GM19035 (cell line): ENCODE measurements around the gene LSM7.
A peak's percentile ranks its signal among the peaks of the same experiment; 100 is the strongest.

Experiments used
- ATAC-seq: cut with Tn5 transposase; IDR thresholded peaks from one replicate; pipeline ENCODE4 v1.9.1; 2021; ENCODE audit not compliant: unreplicated experiment

Gene LSM7

GRCh38 chr19:2328401-2329148 lies at the start of gene LSM7, which contains the start of gene SPPL2B:
Gene LSM7 (minus strand): TSS chr19:2328586. CDS start chr19:2328566, 20 bp downstream.
Gene SPPL2B (plus strand): TSS chr19:2328684. CDS start chr19:2328710, 26 bp downstream.
- peak; percentile 76 for ATAC-seq

- no peak for ATAC-seq
Observed at GRCh38 chr19:2376784-2377519, 48.6 kb upstream of the LSM7 start.

- ATAC-seq, result no peak
Observed at GRCh38 chr19:2375353-2376121, 47.2 kb upstream of the LSM7 start.

GRCh38 chr19:2374808-2375207 lies 46.4 kb upstream of the LSM7 start:
- ATAC-seq, result no peak

GRCh38 chr19:2372076-2372612 lies 43.8 kb upstream of the LSM7 start:
- ATAC-seq, result no peak

GRCh38 chr19:2371656-2372055 lies 43.3 kb upstream of the LSM7 start:
- no peak for ATAC-seq

- no peak for ATAC-seq
Observed at GRCh38 chr19:2365201-2365970, 37.0 kb upstream of the LSM7 start.

- ATAC-seq, result no peak
Observed at GRCh38 chr19:2363419-2363818, 35.0 kb upstream of the LSM7 start.

- no peak for ATAC-seq
Observed at GRCh38 chr19:2362970-2363300, 34.5 kb upstream of the LSM7 start.

GRCh38 chr19:2362046-2362969 lies 33.9 kb upstream of the LSM7 start:
- ATAC-seq, result no peak

GRCh38 chr19:2361246-2362045 lies 33.1 kb upstream of the LSM7 start:
- no peak for ATAC-seq

GRCh38 chr19:2360833-2361232 lies 32.4 kb upstream of the LSM7 start:
- ATAC-seq, result no peak

GRCh38 chr19:2359992-2360685 lies 31.8 kb upstream of the LSM7 start, which contains the start of gene TMPRSS9:
Gene TMPRSS9 (plus strand): TSS chr19:2360265. CDS start chr19:2389786, 29,521 bp downstream.
- no peak for ATAC-seq

- ATAC-seq, result no peak
Observed at GRCh38 chr19:2358548-2359173, 30.3 kb upstream of the LSM7 start.

GRCh38 chr19:2357279-2358206 lies 29.2 kb upstream of the LSM7 start:
- ATAC-seq, result no peak

- ATAC-seq, result no peak
Observed at GRCh38 chr19:2356036-2356646, 27.8 kb upstream of the LSM7 start.
